HG03571 (cell line): ENCODE measurements around the gene SPDYC.
"Not testable (repeated sequence)": the region's sequence is repeated elsewhere in the genome, so short reads cannot be mapped to it uniquely, and the experiment has no call there.

Source experiments
- ATAC-seq: cut with Tn5 transposase; IDR thresholded peaks from one replicate; pipeline ENCODE4 v1.9.1; 2021; ENCODE audit not compliant: unreplicated experiment

Gene SPDYC

DNA sequence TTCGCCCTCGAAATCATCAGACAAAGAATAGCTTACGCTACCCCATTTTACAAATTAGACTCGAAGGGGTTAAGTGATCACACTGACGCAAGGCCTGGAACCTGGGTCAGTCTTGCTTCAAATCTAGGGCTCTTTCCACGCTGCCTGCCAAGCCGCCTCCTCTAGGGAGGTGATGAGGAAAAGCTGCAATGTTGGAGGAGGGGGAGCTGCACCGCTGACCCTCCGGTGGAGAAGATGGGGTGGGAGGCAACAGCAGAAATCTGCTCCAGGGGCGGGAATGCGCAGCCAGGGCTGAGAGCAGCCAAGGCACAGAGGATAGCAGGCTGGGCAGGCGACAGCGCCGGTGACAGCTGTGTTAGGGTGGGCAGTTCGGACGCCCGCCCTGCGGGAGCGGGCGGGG is 36.3 kb upstream of the SPDYC start:
- ATAC-seq: no peak

- ATAC-seq: peak; percentile 43
Measured at GRCh38 chr11:65134240-65134951, 35.6 kb upstream of the SPDYC start, which contains the start of gene SYVN1. SYVN1 (minus strand) TSS chr11:65134519; CDS start chr11:65133601, 918 bp downstream.

DNA sequence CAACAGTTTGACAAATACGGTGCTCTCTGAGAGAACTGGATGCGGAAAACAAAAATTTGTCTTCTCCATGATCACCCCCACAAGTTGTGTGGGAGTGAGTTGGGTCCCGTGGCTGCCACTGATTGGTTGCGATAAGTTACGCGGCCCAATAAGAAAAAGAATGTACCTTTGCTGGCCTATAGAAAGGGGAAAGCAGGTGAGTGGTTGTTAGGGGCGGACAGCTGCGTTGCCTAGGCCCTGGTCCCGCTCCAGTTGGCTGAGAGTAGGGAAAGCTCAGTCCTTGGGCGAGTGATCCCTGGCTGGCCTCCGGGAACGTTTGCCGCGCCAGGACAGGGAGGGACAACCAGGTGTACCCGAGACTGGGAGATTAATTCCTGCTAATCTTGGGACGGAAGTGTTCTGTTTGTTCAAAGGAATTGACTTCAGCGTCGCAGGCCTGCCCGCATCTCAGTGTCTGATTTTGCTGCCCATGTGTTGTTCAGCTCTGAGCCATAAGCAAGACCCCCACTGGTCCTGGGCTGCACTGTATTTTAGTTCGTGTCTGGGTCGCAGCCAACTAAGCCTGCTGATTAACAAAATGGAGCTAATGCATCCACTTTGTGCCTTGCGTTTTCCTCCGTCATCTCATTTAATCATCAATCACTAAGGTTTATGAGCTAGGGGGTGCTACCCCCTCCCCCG is 34.9 kb upstream of the SPDYC start:
- peak; percentile 52 for ATAC-seq

GRCh38 chr11:65135633-65136145 is 34.3 kb upstream of the SPDYC start:
- no peak for ATAC-seq

GRCh38 chr11:65136515-65137096 is 33.4 kb upstream of the SPDYC start:
- ATAC-seq: no peak

GRCh38 chr11:65141896-65142494 is 28.0 kb upstream of the SPDYC start:
- ATAC-seq: no peak

GRCh38 chr11:65147352-65148075 is 22.5 kb upstream of the SPDYC start:
- no peak for ATAC-seq

- no peak for ATAC-seq
Measured at GRCh38 chr11:65148657-65149056, 21.4 kb upstream of the SPDYC start.

GRCh38 chr11:65150131-65150508 is 19.9 kb upstream of the SPDYC start:
- ATAC-seq: not testable (repeated sequence)

- ATAC-seq: no peak
Measured at GRCh38 chr11:65150509-65151299, 19.3 kb upstream of the SPDYC start.

DNA sequence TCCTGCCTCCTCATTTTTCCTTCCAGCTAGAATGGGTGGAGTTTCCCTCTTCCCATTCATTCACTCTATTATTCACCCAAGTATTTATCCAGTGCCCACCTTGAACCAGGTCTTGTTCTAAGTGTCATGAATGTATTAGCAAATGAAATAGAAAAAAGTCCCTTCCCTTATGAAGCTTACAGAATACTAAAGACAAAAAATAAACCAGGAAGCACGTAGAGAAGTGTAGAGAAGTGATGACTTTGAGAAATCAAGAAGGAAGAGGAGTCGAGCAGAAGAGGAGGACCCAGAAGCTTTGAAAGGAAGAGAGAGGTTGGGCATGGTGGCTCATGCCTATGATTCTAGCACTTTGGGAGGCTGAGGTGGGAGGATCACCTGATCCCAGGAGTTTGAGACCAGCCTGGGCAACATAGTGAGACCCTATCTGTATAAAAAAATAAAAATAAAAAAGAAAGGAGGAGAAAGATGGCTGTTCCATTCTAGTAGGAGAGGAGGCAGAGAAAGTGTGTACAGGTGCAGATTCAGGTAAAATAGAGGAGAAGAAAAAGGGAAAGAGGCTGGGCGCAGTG is 18.6 kb upstream of the SPDYC start:
- no peak for ATAC-seq

GRCh38 chr11:65152122-65152521 is 17.9 kb upstream of the SPDYC start:
- no peak for ATAC-seq

- ATAC-seq: no peak
Measured at GRCh38 chr11:65156256-65156655, 13.8 kb upstream of the SPDYC start.

GRCh38 chr11:65156926-65157325 is 13.1 kb upstream of the SPDYC start:
- ATAC-seq: no peak

DNA sequence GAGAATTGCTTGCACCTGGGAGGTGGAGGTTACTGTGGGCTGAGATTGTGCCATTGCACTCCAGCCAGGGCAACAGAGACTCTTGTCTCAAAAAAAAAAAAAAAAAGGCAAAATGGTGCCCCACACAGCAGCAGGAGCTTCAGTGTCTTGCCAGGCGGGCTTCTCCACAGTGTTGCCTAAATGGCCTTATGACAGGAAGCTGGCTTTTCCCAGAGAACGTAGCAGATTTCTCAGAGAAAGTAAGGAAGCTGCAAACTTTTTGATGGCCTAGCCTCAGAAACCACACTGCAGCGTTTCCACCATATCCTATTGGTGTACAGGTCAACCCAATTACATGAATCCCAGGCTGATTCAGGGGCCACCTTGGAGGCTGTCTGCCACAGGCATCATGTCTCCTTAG is 12.7 kb upstream of the SPDYC start:
- no peak for ATAC-seq

- peak; percentile 76 for ATAC-seq
Measured at GRCh38 chr11:65159012-65159411, 11.0 kb upstream of the SPDYC start.

GRCh38 chr11:65160643-65161042 is 9.4 kb upstream of the SPDYC start:
- ATAC-seq: no peak

GRCh38 chr11:65163684-65164083 is 6.3 kb upstream of the SPDYC start:
- no peak for ATAC-seq

DNA sequence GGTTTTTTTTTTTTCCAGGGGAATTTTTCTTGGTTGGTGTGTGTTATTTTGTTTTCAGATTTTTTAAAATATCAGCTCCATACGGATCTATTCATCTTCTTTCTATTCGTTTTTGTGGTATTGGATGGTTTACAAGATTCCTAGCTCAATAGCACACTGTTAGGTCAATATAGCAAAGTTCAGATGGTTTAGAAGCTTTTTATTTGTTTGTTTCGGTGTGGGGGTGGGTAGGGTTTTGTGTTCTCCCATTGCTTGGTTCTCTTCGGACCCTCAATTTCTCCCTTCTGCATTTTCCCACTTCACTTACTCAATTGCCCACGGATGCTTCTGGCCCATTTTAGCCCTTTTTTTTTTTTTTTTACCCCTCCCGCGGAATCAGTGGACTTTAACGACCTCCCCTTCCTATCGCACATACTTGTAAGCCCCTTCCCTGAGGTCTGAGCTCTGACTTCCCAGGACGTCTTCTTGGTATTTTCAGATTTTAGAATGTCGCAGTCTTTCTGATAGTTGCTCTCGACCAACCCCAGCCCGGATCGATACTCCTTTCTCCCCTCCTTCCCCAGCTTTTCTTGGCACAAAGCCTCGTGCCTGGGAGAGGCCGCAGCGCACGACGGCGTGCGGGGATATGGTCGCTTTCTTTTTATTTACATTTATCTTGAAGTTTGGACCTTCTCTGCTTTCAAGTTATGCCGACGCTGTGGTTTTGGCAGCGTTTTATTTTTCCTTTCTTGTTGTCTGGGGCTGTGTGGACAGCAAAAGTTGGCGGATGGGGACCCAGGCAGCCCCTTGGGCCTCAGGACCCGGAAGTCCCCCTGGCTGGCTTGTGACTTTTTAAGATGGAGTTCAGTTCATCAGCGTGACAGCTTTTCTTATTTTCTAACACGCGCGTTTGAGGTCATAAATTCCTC is 4.4 kb upstream of the SPDYC start:
- ATAC-seq: no peak
